HepG2 (cell line): ENCODE measurements around the gene WTAP. TPM values are rescaled to one million over a fixed set of nuclear protein-coding genes. Genes with fewer than 3 reads are reported as not detected.

Experiments
- CBX2 ChIP-seq, 2 experiments: fragments of 200-600 bp in 1 of 2; sonication (generic); formaldehyde crosslinking in 1 of 2; IDR thresholded peaks; 2 replicates each; pipeline versions ENCODE4 v1.7.0 to v1.8.1; 2018 to 2022; ENCODE audit warnings: low read depth in 2 of 2, low read length in 1 of 2, mild to moderate bottlenecking in 1 of 2, missing genetic modification reagents in 1 of 2
- FLYWCH1 ChIP-seq: sonication (generic); formaldehyde crosslinking; IDR thresholded peaks from 2 replicates; pipeline ENCODE4 v1.8.1; 2023; ENCODE audit warnings: mild to moderate bottlenecking, missing genetic modification reagents
- JUND ChIP-seq: sonication (generic); formaldehyde crosslinking; IDR thresholded peaks from 2 replicates; pipeline ENCODE4 v1.8.0; 2022; ENCODE audit warnings: mild to moderate bottlenecking, missing genetic modification reagents
- KIAA2018 ChIP-seq: sonication (generic); formaldehyde crosslinking; IDR thresholded peaks from 2 replicates; pipeline ENCODE4 v1.5.0; 2020; ENCODE audit warnings: mild to moderate bottlenecking, missing genetic modification reagents, borderline replicate concordance
- KLF6 ChIP-seq: IDR thresholded peaks from 2 replicates; pipeline ENCODE4 v1.8.0; 2016; ENCODE audit warnings: missing biosample characterization, missing genetic modification reagents
- MED13 ChIP-seq: sonication (generic); formaldehyde crosslinking; IDR thresholded peaks from 2 replicates; pipeline ENCODE4 v1.5.0; 2020; ENCODE audit warnings: missing genetic modification reagents
- PRDM10 ChIP-seq: sonication (generic); formaldehyde crosslinking; IDR thresholded peaks from 2 replicates; pipeline ENCODE4 v1.4.0; 2020; ENCODE audit warnings: low read depth, missing genetic modification reagents
- SP5 ChIP-seq: IDR thresholded peaks from 2 replicates; pipeline ENCODE4 v1.6.1; 2016; ENCODE audit warnings: low read depth, borderline replicate concordance
- TEAD3 ChIP-seq: optimal IDR thresholded peaks from 2 replicates; pipeline ENCODE3; 2016; ENCODE audit warnings: borderline replicate concordance
- TSC22D2 ChIP-seq: sonication (generic); formaldehyde crosslinking; IDR thresholded peaks from 2 replicates; pipeline ENCODE4 v1.5.1; 2020; ENCODE audit warnings: missing genetic modification reagents, mild to moderate bottlenecking, borderline replicate concordance
- ZNF101 ChIP-seq: sonication (generic); formaldehyde crosslinking; IDR thresholded peaks from 2 replicates; pipeline ENCODE4 v1.4.0; 2020; ENCODE audit warnings: mild to moderate bottlenecking, low read depth, missing genetic modification reagents, borderline replicate concordance
- ZNF253 ChIP-seq: sonication (generic); formaldehyde crosslinking; IDR thresholded peaks from 2 replicates; pipeline ENCODE4 v1.8.0; 2022; ENCODE audit warnings: mild to moderate bottlenecking, missing genetic modification reagents, borderline replicate concordance
- polyA plus RNA-seq, 8 experiments: library from polyadenylated mRNA; depleted of rRNA in 3 of 8; stranded (reverse) in 7 of 8; unstranded in 1 of 8; fragments of >200 nt; fragmentation: Illumina TruSeq in 4 of 8; extraction: Trizol in 4 of 8; gene quantifications; 2 replicates each; pipeline versions ENCODE4 v1.2.1 to v1.2.3, GENCODE V29; 2011 to 2016; ENCODE audit warnings: low read depth in 4 of 8, missing spikeins in 1 of 8, mixed read lengths in 1 of 8; ENCODE audit not compliant: insufficient read depth in 1 of 8
- total RNA-seq, 5 experiments: library from RNA; depleted of rRNA; stranded (reverse); fragments of >200 nt; fragmentation: Illumina TruSeq; extraction: Trizol; gene quantifications; 2 replicates each; pipeline ENCODE4 v1.2.3, GENCODE V29; 2016; ENCODE audit warnings: low read depth in 1 of 5

The WTAP gene
- total and polyA plus RNA-seq, 2 of the 13 experiments (the other 11 are each of a cell fraction or from before 2014, with no cell fraction given) = 31.6 to 167 TPM

- 0 out of 2 replicates have a peak, but pooled peaks have one; percentile 50 for TF ChIP-seq KIAA2018 (CRISPR knock-in tag)
- TF ChIP-seq CBX2 (IDR thresholded peaks at IDR 0.05; ENCODE audit: low read depth, low read length) = no peak
- TF ChIP-seq CBX2 (CRISPR knock-in tag; IDR thresholded peaks at IDR 0.05; ENCODE audit: low read depth) = no peak
- peak; percentile 99 for TF ChIP-seq PRDM10 (CRISPR knock-in tag)
- TF ChIP-seq KLF6 (CRISPR knock-in tag) = peak; percentile 83
- peak; percentile 82; the same call in 1 of the 2 replicates for TF ChIP-seq JUND (CRISPR knock-in tag)
- TF ChIP-seq ZNF253 (CRISPR knock-in tag) = 0 out of 2 replicates have a peak, but pooled peaks have one; percentile 60
- TF ChIP-seq ZNF101 (CRISPR knock-in tag) = no peak; the same call in 1 of the 2 replicates
- 0 out of 2 replicates have a peak, but pooled peaks have one; percentile 61 for TF ChIP-seq MED13 (CRISPR knock-in tag)
- peak; percentile 90; the same call in 1 of the 2 replicates for TF ChIP-seq TSC22D2
- TF ChIP-seq FLYWCH1 = no peak
- peak; percentile 87; the same call in 1 of the 2 replicates for TF ChIP-seq SP5 (CRISPR knock-in tag)
- TF ChIP-seq TEAD3 = peak; percentile 55
Observed at GRCh38 chr6:159693128-159693893, 34.0 kb upstream of the WTAP start, which contains the start of gene SOD2 (continued).
